GM19193 (cell line): ENCODE results near the gene ZNF774.

Experiments used
- POLR2A ChIP-seq: IDR thresholded peaks from 4 replicates; pipeline ENCODE4 v1.6.1; 2011; ENCODE audit not compliant: insufficient read depth, insufficient read length; ENCODE audit errors: extremely low read depth

ZNF774 gene

DNA sequence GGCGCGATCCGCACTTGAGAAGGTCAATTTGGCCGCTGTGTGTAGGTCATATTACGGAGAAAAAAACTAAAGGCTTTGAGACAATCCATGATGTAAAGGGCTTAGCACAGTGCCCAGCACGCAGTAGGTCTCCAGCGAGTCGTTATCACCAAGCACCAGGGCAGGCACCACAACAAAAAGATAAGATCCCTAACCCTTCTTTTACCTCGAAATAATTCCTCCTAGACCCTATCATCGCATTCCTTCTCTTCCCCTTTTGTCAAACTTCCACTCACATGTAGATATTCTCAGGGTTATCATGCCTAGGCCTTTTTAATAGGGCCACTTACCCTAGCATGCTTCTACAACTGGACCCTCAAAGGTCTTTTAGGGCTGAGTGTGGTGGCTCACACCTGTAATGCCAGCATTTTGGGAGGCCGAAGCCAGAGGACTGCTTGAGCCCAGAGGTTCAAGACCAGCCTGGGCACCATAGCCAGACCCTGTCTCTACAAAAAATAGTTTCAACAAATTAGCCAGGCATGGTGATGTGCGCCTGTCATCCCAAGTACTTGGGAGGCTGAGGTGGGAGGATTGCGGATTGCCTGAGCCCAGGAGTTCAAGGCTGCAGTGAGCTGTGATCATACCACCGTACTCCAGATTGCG, 13.5 kb downstream of the ZNF774 start:
- TF ChIP-seq POLR2A: no peak

DNA sequence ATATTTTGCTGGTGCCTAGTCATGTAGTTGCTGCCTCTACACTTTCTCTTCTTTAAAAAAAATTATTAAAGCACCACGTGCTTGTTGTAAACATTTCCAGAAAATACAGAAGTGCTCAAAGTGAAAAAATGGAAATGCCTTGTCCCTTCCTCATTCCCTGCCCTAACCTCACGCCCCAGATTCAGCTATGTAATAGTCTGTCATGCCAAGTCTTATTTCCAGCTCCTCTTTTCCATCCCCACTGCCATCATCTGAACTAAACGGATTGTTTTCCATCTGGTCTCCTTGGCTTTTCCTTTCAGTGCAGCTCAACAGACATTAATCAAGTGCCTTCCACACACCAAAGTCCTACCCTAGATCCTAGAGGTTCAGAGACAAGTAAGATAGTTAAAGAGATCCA, 15.5 kb downstream of the ZNF774 start:
- TF ChIP-seq POLR2A: no peak

DNA sequence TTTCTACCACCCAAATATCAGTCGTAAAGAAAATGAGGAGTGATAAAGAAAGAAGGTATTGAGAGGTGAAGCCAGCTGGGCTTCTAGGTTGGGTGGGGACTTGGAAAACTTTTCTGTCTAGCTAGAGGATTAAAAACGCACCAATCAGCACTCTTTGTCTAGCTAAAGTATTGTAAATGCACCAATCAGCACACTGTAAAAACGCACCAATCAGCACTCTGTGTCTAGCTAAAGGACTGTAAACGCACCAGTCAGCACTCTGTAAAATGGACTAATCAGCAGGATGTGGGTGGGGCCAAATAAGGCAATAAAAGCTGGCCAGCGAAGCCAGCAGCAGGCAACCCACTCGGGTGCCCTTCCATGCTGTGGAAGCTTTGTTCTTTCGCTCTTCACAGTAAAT, 23.0 kb downstream of the ZNF774 start:
- no peak for TF ChIP-seq POLR2A

GRCh38 chr15:90376789-90377188, 24.7 kb downstream of the ZNF774 start:
- no peak for TF ChIP-seq POLR2A

DNA sequence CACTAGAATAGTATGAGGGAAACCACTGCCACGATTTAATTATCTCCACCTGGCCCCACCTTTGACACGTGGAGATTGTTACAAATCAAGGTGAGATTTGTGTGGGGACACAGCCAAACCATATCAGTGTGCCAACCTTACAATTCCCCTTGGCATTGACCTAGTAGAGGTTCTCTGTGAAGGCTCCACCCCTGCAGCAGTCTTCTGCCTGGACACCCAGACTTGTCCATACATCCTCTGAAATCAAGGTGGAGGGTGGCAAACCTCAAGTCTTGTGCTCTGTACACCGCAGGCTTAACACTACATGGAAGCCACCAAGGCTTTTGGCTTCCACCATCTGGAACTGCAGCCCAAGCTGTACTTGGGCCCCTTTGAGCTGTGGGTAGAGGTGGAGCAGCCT, 27.2 kb downstream of the ZNF774 start:
- no peak for TF ChIP-seq POLR2A

DNA sequence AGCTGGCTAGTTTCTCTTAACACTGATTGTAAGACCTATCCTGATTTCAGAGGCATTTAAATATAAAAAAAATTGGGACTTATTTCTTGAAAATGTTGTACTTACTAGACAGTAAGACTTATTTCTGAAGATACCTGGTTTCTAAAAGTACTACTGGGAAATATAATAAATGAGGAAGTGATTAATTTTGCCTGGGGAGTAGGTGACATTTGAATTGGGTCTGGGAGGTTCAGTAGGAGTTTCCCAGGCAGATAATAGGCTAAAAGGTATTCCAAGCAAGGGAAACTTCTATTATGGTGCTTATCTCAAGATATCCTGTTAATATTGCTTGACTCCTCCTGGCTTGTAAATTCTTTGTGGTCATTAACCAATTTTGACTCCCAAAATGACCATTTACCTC, 29.4 kb downstream of the ZNF774 start:
- TF ChIP-seq POLR2A: no peak

GRCh38 chr15:90382320-90382719, 30.2 kb downstream of the ZNF774 start:
- no peak for TF ChIP-seq POLR2A

GRCh38 chr15:90386221-90386620, 34.1 kb downstream of the ZNF774 start:
- TF ChIP-seq POLR2A: no peak

GRCh38 chr15:90387534-90388461, 35.7 kb downstream of the ZNF774 start, which contains the start of gene IQGAP1:
Gene IQGAP1, plus strand, starts transcription at chr15:90388242. Its CDS starts 100 bp downstream, at chr15:90388342.
- peak; percentile 79 for TF ChIP-seq POLR2A

DNA sequence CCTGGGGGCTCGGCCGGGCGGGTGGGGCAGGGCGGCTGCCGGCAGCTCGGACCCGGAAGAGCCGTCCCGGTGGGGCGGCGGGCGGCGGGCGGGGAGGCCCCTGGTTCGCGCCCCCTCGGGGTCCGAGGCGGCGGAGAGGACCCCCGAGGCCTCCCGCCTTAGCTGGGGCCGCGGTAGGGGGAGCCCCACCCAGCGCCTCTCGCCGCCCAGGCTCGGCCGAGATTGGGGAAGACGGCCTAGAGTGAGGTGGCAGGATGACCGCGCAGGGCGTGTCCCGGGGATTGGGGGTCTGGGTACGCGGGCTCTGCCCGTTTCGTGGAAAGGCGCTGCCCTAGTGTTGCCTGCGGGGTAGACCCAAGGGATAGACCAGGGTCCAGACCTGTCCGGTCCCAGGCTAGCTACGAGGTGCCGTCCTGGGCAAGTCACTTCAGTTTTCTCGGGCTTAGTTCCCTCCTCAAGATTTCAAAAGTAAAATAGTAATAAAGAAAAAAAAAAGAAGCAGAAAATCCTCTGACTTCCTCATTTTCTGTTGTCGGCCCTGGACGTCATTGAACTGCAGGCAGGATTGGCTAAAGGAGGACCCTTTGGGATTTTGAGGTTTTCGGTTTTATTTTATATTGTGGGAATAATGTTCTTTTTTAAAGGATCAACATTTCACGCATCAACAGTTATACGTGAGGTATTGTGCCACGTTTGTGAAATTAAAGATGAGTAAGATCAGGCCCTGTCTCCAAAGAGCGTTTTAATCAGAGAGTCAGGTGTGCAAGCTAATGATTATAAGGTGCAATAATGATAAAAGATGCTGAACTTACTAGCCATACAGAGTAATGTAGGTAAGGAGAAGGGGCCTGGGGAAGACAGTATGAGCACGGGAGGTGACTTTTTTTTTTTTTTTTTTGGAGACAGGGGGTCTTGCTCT, 36.6 kb downstream of the ZNF774 start:
- no peak for TF ChIP-seq POLR2A

DNA sequence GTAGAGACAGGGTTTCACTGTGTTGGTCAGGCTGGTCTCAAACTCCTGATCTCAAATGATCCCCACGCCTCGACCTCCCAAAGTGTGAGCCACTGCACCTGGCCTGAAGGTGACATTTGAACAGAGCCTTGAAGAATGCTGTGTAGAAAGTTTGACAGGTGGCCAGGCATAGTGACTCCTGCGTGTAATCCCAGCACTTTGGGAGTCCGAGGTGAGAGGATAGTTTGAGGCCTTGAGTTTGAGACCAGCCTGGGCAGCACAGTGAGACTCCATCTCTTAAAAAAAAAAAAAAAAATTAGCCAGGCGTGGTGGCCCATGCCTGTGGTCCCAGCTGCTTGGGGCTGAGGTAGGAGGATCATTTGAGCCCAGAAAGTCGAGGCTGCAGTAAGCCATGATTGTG, 37.4 kb downstream of the ZNF774 start:
- no peak for TF ChIP-seq POLR2A

DNA sequence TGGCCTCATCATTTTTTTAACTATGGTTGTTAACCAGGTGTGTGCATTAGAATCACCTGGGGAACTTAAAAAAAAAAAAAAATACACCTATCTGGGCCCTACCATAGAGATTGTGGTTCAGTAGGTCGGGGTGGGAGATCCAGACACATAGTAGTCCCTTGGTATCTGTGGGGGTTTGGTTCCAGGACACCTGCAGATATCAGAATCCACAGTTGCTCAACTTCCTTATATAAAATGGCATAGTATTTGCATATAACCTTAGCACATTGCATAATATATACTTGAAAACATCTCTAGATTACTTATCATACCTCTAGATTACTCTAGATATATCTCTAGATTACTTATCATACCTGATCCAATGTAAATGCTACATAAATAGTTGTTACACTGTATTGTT, 41.0 kb downstream of the ZNF774 start:
- no peak for TF ChIP-seq POLR2A

DNA sequence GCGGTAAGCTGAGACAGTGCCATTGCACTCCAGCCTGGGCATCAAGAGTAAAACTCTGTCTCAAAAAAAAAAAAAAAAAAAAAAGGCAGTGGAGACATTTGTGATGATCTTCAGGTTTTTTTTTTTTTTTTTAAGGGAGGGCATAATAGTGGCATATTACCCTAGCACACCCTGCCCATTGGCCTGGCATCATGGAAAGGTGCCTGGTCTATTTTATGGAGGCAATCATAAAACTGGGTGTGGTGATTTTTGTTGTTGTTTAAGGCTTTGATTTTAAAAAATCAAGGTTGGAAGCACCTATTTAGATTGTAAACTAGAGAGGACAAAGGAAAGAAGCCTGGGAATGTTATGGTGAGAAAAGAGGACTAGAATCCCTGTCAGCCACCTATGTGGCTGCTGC, 42.0 kb downstream of the ZNF774 start:
- TF ChIP-seq POLR2A: no peak

GRCh38 chr15:90394748-90395442, 42.8 kb downstream of the ZNF774 start:
- TF ChIP-seq POLR2A: no peak
